Fibroblast of skin of right biceps (primary cell): Measurements from ENCODE around the gene USP12.
A peak's percentile ranks its signal among the peaks of the same experiment; 100 is the strongest.
"Not testable (repeated sequence)": the region's sequence is repeated elsewhere in the genome, so short reads cannot be mapped to it uniquely, and the experiment has no call there.

Experiments used
- DNase-seq: peaks from one replicate; pipeline ENCODE4 v3.0.0-alpha.2; 2013

USP12 gene

GRCh38 chr13:27118428-27119054, 53.1 kb downstream of the USP12 start:
- DNase-seq = no peak

DNA sequence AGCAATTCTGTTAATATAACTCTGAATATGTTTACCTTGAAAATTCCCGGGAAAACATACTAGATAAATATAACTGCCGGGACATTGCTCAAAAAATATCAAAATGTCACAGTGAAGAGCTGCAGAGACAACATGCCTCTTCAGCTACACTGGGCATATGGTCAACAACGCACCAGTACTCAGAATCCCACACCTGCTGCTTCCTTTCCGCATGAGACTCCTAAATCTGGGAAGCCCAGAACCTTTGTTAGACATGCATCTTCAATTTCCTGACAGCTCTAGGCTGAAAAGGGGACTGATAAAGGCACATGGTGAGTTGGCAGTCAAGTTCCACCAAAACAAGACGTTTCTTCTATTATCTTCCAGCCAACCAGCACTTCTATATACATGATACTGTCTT, 53.7 kb downstream of the USP12 start:
- no peak for DNase-seq

DNA sequence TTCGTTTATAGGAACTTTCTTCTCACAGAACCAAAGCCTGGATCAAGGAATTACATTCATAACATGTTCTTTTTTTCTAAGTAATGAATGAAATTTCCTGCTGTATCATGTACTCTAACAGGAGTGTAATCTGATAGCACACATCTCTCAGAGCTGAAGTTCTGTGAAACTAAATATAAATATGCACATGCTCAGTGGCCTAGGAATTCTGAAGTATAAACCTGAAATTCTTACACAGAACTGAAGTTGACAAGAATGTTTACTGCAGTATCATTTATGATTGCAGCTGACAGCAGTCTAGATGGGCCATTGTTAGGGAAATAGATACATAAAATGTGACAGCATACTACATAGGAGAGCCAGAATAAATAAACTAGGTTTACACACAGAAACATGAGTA, 54.5 kb downstream of the USP12 start:
- DNase-seq = no peak

DNA sequence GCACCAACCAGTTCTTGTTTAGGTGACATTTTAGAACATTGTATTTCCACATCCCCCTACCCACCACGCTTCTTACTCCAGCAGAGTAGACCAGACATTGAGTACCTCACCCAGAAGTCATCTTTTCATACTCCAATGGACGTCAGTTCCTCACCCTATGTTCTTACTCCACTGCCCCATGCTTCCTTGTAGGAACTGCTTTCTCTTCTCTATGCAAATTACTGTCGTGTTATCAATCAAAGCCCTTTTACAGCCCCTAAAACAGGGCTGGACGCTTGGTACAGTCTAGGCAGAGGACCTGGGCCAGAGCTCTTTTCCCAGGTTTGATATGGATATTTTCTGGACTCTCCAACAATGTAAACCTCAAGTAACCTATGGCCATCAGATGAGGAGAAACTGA, 58.2 kb downstream of the USP12 start:
- DNase-seq = no peak

GRCh38 chr13:27112006-27112405, 59.6 kb downstream of the USP12 start:
- no peak for DNase-seq

- no peak for DNase-seq
Measured at GRCh38 chr13:27110056-27110746, 61.4 kb downstream of the USP12 start.

DNA sequence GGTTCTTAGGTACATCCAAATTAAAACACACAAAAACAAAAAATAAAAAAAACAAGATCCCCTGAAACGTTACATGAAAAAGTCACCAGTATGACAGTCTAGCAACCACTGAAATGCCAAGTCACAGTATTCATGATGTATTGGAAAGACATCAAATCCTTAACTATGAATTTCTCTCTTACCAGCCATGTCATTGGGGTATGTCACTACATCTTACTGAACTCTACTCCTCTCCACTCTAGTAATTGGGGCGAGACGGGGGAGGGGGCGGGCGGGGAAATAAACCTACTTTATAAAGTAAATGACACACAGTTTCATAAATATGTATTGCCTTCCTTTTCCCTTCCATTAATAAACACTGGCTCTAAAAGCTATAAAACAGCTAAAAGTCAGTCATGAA, 65.5 kb downstream of the USP12 start:
- no peak for DNase-seq

DNA sequence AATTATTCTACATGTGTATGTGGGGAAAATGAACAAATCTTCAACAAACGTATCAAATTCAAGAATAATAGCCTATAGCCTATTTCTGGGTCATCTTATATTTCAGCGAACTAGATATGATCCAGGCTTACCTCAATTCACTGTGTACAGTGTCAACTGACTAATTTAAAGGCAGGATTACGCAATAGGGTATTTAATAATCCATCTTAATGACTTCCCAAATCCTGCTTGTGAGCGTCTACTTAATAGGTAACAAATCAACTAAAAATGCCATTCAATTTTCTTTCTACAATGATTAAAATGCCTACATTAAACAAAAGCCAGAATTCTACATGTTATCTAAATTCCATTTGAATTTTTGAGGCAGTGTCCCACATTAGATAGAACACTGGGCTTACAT, 67.0 kb downstream of the USP12 start:
- no peak for DNase-seq

- DNase-seq = no peak
Measured at GRCh38 chr13:27101847-27102246, 69.8 kb downstream of the USP12 start.

DNA sequence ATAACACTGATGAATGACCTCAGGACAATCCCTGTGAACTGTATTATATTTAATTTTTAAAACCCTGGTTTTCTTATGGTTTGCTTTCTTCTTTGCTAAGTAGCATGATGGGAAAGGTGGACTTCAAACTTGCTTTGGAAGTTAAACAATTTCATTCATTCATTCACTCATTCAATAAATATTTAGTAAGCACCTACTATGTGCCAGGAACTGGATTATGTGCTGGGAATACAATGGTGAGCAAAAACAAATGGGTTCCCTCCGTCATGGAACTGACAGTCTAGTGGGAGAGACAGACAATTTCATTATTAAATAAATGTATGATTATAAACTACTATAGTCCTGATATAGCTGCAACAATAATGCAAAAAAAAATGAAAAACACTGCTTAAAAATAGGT, 70.3 kb downstream of the USP12 start:
- no peak for DNase-seq

DNA sequence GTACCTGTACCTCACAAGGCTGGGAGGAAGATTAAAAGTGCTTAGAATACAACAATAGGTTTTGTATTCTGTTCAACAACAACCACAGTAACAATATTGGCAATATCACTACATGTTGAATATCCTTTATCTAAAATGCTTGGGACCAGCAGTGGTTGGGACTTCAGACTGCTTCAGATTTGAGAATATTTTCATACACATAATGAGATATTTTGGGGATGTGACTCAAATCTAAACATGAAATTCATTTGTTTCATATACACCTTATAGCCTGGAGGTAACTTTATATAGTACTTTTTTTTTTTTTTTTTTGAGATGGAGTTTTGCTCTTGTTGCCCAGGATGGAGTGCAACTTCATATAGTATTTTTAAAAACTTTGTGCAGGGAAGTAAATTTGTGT, 73.9 kb downstream of the USP12 start:
- no peak for DNase-seq

DNA sequence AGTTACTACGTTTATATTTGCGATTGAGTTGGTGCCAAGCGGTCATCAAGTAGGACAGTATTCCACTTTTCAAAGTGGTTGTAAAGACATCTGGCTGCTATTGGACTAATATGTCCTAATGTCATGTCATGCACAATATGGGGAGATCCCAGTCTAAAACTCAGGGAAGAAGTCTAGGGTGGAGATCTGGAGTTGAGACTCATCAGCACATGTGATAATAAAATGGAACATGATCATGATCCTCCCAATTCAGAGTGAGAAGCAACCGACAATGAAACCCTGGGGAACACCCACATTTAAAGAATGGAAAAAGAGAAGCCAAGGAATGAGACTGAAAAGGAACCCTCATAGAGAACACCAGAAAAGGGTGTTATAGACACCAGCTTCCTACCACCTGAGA, 80.2 kb downstream of the USP12 start:
- no peak for DNase-seq

GRCh38 chr13:27088619-27089018, 83.0 kb downstream of the USP12 start:
- DNase-seq = no peak

DNA sequence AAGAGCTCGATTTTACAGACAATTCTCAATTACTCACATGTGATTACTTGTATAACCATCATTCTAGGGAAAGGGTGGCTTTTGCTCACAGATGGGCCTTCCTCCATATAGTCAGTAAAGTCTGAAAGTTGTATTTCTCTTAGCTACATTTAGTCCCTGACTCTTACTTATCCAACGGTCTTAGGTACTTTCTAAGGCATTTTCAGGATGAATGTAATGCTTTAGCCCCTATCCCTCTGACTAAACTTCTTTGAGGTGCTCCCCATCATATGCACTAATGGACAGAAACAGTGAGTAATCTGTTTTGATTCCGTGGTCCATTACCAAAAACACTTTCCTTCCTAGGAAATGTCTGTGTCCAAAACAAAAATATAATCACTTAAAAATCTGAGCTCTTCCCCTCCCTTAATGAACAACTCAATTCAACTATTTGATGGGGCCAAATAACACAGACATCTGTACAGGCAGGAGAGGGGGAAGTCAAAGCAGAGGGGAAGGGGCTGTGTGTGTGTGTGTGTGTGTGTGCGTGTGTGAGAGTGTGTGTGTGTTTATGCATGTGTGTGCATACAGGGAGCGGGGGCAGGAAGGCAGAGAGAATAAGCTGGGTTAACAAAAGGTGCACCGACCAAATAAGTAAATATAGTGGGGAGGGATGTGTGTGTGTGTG, 84.9 kb downstream of the USP12 start:
- peak; percentile 8 for DNase-seq

GRCh38 chr13:27083183-27083582, 88.4 kb downstream of the USP12 start:
- DNase-seq = no peak

DNA sequence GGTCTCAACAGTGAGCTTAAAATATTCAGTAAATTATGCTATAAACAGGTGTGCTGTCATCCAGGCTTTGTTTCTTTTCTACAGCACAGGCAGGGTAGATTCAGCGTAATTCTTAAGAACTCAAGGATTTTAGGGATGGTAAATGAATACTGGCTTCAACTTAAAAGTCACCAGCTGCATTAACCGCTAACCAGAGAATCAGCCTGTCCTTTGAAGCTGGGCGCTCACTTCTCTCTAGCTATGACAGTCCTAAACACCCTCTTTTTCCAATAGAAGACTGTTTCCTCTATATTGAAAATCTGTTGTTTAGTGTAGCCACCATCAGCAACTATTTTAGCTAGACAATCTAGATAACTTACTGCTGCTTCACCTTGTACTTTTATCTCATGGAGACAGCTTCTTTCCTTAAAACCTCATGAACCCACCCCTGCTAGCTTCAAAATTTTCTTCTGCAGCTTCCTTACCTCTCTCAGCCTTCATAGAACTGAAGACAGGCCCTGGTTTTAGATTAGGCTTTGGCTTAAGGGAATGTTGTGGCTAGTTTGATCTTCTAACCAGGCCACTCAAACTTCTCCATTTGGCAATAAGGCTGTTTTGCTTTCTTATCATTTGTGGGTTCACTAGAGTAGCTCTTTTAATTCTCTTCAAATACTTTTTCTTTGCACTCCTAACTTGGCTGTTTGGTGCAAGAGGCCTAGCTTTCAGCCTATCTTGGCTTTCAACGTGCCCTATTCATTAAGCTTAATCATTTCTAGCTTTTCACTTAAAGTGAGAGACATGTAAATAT, 89.5 kb downstream of the USP12 start:
- DNase-seq = no peak

- no peak for DNase-seq
Measured at GRCh38 chr13:27080018-27080948, 91.3 kb downstream of the USP12 start.

GRCh38 chr13:27079421-27079958, 92.1 kb downstream of the USP12 start:
- peak; percentile 80 for DNase-seq

GRCh38 chr13:27077451-27077850, 94.2 kb downstream of the USP12 start:
- DNase-seq = no peak

DNA sequence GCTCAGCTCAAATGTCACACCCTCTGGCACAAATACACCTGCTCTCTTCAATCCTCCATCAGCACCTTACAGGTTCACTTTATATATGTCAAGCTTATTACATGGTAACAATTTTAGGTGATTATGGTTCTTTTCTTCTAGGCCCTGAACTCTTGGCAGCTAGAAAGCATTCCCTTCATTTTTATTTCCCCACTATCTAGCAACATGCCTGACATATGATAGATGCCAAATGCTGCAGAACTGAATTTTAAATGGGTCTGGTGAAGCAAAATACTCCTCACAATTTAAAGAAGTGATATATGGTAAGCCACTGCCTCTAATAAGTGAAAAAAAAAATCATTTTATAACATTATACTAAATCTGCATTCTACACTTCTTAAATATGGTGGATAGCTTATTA, 95.2 kb downstream of the USP12 start:
- peak; percentile 9 for DNase-seq

GRCh38 chr13:27073186-27073585, 98.4 kb downstream of the USP12 start:
- no peak for DNase-seq

DNA sequence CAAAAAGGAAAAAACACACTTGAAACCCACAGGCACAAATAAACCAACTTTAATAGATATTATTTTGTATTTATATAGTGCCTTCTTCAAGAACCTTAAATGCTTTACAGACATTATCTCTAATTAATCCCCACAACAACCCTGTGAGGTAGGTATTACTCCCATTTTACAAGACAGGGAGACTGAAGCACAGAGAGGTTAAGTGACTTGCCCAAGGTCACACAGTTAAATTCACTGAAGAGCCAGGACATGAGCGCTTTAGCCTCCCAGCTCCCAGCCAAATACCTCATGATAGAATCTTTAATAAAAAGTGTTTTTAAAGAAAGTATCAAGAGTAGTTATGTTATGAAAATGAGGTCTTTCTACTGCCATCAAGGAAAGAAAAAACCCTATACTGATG, 105.5 kb downstream of the USP12 start:
- DNase-seq = not testable (repeated sequence)
